WTC11 (cell line): ENCODE measurements around the gene GPR17. TPM values are rescaled to one million over a fixed set of nuclear protein-coding genes. Genes with fewer than 3 reads are reported as not detected.

Experiments
- ZNF121 ChIP-seq: sonication (generic); formaldehyde crosslinking; IDR thresholded peaks from 2 replicates; pipeline ENCODE4 v1.8.0; 2023; ENCODE audit warnings: missing genetic modification reagents
- total RNA-seq: library from RNA; stranded (reverse); gene quantifications from 3 replicates; pipeline ENCODE4 v1.2.3, GENCODE V29; 2021

GPR17 gene
- total RNA-seq, 1 experiment from 2014 or later: not detected

DNA sequence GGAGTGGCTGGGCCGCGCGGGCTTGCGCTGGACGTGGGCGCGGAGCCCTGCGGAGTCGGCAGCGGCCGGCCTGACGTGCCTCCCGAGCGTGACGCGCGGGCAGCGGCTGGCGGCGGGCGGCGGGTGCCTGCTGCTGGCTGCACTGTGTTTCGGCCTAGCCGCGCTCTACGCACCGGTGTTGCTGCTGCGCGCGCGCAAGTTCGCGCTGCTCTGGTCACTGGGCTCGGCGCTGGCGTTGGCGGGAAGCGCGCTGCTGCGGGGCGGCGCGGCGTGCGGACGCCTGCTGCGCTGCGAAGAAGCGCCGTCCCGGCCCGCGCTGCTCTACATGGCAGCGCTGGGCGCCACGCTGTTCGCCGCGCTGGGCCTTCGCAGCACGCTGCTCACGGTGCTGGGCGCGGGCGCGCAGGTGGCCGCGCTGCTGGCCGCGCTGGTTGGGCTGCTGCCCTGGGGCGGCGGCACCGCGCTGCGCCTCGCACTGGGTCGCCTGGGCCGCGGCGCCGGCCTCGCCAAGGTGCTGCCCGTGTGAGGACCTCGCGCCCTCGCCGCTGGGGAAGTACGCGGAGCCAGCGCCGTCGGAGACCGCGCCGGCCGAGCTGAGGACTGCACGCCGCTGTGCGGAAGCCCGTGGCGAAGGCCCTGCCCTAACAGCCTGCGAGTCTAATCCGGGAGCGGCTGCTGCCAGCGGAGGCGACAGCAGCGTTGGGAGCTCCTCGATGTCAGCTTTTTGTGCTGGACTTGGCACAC, 55.9 kb downstream of the GPR17 start (continued):
- TF ChIP-seq ZNF121 (CRISPR knock-in tag): no peak

Other genes with a start within 250 kb of the GPR17 start
- gene PROC, start 227.7 kb upstream of the GPR17 start, total RNA-seq: 0.30 to 0.59 TPM (median 0.39 TPM) in 3 replicates
- 69.2 to 70.5 TPM (median 69.3 TPM) in 3 replicates for gene IWS1, start 119.7 kb upstream of the GPR17 start, total RNA-seq
- 0.02 TPM in 1 of 3 replicates, not detected in the others for gene MYO7B, start 110.5 kb upstream of the GPR17 start, total RNA-seq
- 1.9 to 2.5 TPM (median 2.4 TPM) in 3 replicates for gene LIMS2, start 29.4 kb downstream of the GPR17 start, total RNA-seq
- 9.2 to 10.5 TPM (median 9.8 TPM) in 3 replicates for gene SFT2D3, start 55.3 kb downstream of the GPR17 start, total RNA-seq
- 64.7 to 67.1 TPM (median 67.0 TPM) in 3 replicates for gene WDR33, start 165.0 kb downstream of the GPR17 start, total RNA-seq
- gene POLR2D, start 212.0 kb downstream of the GPR17 start, total RNA-seq: 74.8 to 76.8 TPM (median 75.4 TPM) in 3 replicates
- 17.9 to 18.1 TPM (median 18.1 TPM) in 3 replicates for gene AMMECR1L, start 239.8 kb downstream of the GPR17 start, total RNA-seq